GM21717 (cell line): ENCODE measurements around the gene CHTF18.

ENCODE experiments used
- ATAC-seq: cut with Tn5 transposase; IDR thresholded peaks from one replicate; pipeline ENCODE4 v1.9.1; 2021; ENCODE audit warnings: mild to moderate bottlenecking, moderate library complexity; ENCODE audit not compliant: unreplicated experiment

Gene CHTF18

GRCh38 chr16:843771-844170 lies 55.4 kb downstream of the CHTF18 start:
- ATAC-seq: no peak

- no peak for ATAC-seq
Measured at GRCh38 chr16:844638-845350, 56.4 kb downstream of the CHTF18 start.

- no peak for ATAC-seq
Measured at GRCh38 chr16:845351-845745, 56.9 kb downstream of the CHTF18 start.

GRCh38 chr16:847151-847550 lies 58.7 kb downstream of the CHTF18 start:
- no peak for ATAC-seq
